ENCODE results near the gene ATG3. TPM values are rescaled to one million over a fixed set of nuclear protein-coding genes. Genes with fewer than 3 reads are reported as not detected.

ATG3 gene
- total RNA-seq, 1 donor from 2014 or later, result 49.7 TPM

GRCh38 chr3:112482675-112483074 is 79.1 kb downstream of the ATG3 start:
- Histone ChIP-seq H3K27me3 (ENCODE audit: control insufficient read depth, insufficient read depth, low read length) (no peaks in the 10 kb centered on the region), H3K4me3 (ENCODE audit: low read depth, low read length) (no peak overlapping the region), H3K36me3 (ENCODE audit: control insufficient read depth, insufficient read depth, low read length) (no peaks in the 10 kb centered on the region)
- no peak for DNase-seq (ENCODE audit: low read depth)
- TF ChIP-seq, protein P1, sequence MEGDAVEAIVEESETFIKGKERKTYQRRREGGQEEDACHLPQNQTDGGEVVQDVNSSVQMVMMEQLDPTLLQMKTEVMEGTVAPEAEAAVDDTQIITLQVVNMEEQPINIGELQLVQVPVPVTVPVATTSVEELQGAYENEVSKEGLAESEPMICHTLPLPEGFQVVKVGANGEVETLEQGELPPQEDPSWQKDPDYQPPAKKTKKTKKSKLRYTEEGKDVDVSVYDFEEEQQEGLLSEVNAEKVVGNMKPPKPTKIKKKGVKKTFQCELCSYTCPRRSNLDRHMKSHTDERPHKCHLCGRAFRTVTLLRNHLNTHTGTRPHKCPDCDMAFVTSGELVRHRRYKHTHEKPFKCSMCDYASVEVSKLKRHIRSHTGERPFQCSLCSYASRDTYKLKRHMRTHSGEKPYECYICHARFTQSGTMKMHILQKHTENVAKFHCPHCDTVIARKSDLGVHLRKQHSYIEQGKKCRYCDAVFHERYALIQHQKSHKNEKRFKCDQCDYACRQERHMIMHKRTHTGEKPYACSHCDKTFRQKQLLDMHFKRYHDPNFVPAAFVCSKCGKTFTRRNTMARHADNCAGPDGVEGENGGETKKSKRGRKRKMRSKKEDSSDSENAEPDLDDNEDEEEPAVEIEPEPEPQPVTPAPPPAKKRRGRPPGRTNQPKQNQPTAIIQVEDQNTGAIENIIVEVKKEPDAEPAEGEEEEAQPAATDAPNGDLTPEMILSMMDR (IDR thresholded peaks at IDR 0.05; ENCODE audit: insufficient read depth, low read length, poor library complexity, severe bottlenecking), result no peak

Other genes with a start within 250 kb of the ATG3 start
- gene CD200, start 228.8 kb downstream of the ATG3 start, total RNA-seq, result 19.2 and 19.3 TPM in 2 replicates
- not detected in 2 replicates for gene BTLA, start 62.5 kb downstream of the ATG3 start, total RNA-seq
- gene SLC35A5, start 83 bp upstream of the ATG3 start, total RNA-seq, result 30.5 and 36.2 TPM in 2 replicates
- 4.7 and 4.9 TPM in 2 replicates for gene CCDC80, start 79.2 kb upstream of the ATG3 start, total RNA-seq

Measured in kidney epithelial cell (primary cell).